Keratinocyte (primary cell): ENCODE measurements around the gene TMEM126A. TPM values are rescaled to one million over a fixed set of nuclear protein-coding genes. Genes with fewer than 3 reads are reported as not detected.

Experiments used
- DNase-seq: peaks from one replicate; pipeline ENCODE4 v3.0.0-alpha.2; 2011; ENCODE audit warnings: low read depth, missing footprints, low spot score
- FAIRE-seq: peaks from 2 replicates; lab custom pipeline; 2011; peaks lifted over from hg19 to GRCh38; lab: Jason Lieb, UNC
- H2AFZ ChIP-seq: 2 replicates; pipeline ENCODE4 v1.6.0; 2012; ENCODE audit warnings: low read length, control low read depth, inconsistent platforms; ENCODE audit not compliant: control insufficient read depth
- H3K27ac ChIP-seq: 2 replicates; pipeline ENCODE4 v1.5.1; 2011; ENCODE audit warnings: low read length; ENCODE audit not compliant: control insufficient read depth, insufficient read depth
- H3K27me3 ChIP-seq: 3 replicates; pipeline ENCODE4 v1.6.0; 2011; ENCODE audit warnings: low read length; ENCODE audit not compliant: control insufficient read depth, insufficient read depth; ENCODE audit errors: extremely low read depth
- H3K36me3 ChIP-seq, 2 experiments: 2 replicates in 1 of 2; 3 replicates in 1 of 2; pipeline ENCODE4 v1.5.1; 2011; ENCODE audit warnings: low read length in 2 of 2, mild to moderate bottlenecking in 1 of 2; ENCODE audit not compliant: control insufficient read depth in 2 of 2, insufficient read depth in 2 of 2; ENCODE audit errors: extremely low read depth in 1 of 2
- H3K4me1 ChIP-seq: 3 replicates; pipeline ENCODE4 v1.5.1; 2011; ENCODE audit warnings: low read length; ENCODE audit not compliant: control insufficient read depth, insufficient read depth; ENCODE audit errors: extremely low read depth
- H3K4me2 ChIP-seq: 3 replicates; pipeline ENCODE4 v1.6.0; 2011; ENCODE audit warnings: low read depth, low read length; ENCODE audit not compliant: control insufficient read depth, insufficient read depth; ENCODE audit errors: extremely low read depth
- H3K4me3 ChIP-seq, 3 experiments: fragments of 200-600 bp in 1 of 3; sonication (generic) in 1 of 3; 2 replicates in 2 of 3; 3 replicates in 1 of 3; pipeline ENCODE4 v1.5.1; 2011 to 2016; ENCODE audit warnings: low read length in 3 of 3, mild to moderate bottlenecking in 3 of 3, control low read depth in 2 of 3, inconsistent platforms in 1 of 3, low read depth in 1 of 3, mixed read lengths in 1 of 3, mixed run types in 1 of 3, moderate library complexity in 1 of 3; ENCODE audit not compliant: control insufficient read depth in 2 of 3, insufficient read depth in 2 of 3; ENCODE audit errors: extremely low read depth in 1 of 3
- H3K79me2 ChIP-seq: 2 replicates; pipeline ENCODE4 v1.6.0; 2012; ENCODE audit warnings: low read length; ENCODE audit not compliant: control insufficient read depth, insufficient read depth
- H3K9ac ChIP-seq: 3 replicates; pipeline ENCODE4 v1.6.0; 2011; ENCODE audit warnings: low read length; ENCODE audit not compliant: control insufficient read depth, insufficient read depth; ENCODE audit errors: extremely low read depth
- H3K9me1 ChIP-seq: 3 replicates; pipeline ENCODE4 v1.6.0; 2011; ENCODE audit warnings: low read length; ENCODE audit not compliant: control insufficient read depth, insufficient read depth; ENCODE audit errors: extremely low read depth
- H3K9me3 ChIP-seq: 2 replicates; pipeline ENCODE4 v1.5.1; 2012; ENCODE audit warnings: low read depth, low read length; ENCODE audit not compliant: control insufficient read depth
- H4K20me1 ChIP-seq: 3 replicates; pipeline ENCODE4 v1.6.0; 2011; ENCODE audit warnings: low read length; ENCODE audit not compliant: control insufficient read depth, insufficient read depth; ENCODE audit errors: extremely low read depth
- CTCF ChIP-seq, 3 experiments: IDR thresholded peaks in 1 of 3; conservative IDR thresholded peaks in 1 of 3; optimal IDR thresholded peaks in 1 of 3; 2 replicates in 2 of 3; 3 replicates in 1 of 3; pipeline versions ENCODE3 to v1.5.1; 2011; ENCODE audit warnings: low read length in 3 of 3, mild to moderate bottlenecking in 3 of 3, moderate library complexity in 2 of 3, control low read depth in 1 of 3, inconsistent platforms in 1 of 3; ENCODE audit not compliant: insufficient read depth in 2 of 3; ENCODE audit errors: extremely low read depth in 1 of 3
- EZH2 ChIP-seq: IDR thresholded peaks from one replicate; pipeline ENCODE4 v1.6.1; 2012; ENCODE audit warnings: inconsistent platforms, mild to moderate bottlenecking, low read length, moderate library complexity
- dilution Hi-C: fragments of 300-500 bp; cut with MboI; formaldehyde crosslinking; loops from one replicate; pipeline ENCODE4 v1.7.0; 2020; ENCODE audit warnings: low sequenced_read_pairs; ENCODE audit not compliant: extremely low pct_ligation_motif_present
- polyA plus RNA-seq, 5 experiments: library from polyadenylated mRNA; depleted of rRNA in 3 of 5; stranded (reverse) in 3 of 5; stranded (forward) in 1 of 5; unstranded in 1 of 5; fragments of >200 nt; gene quantifications; 1 replicate in 1 of 5; 2 replicates in 3 of 5; 3 replicates in 1 of 5; pipeline versions ENCODE4 v1.2.1 to v1.2.3, GENCODE V29; 2011 to 2012; ENCODE audit warnings: missing spikeins in 2 of 5, low read depth in 1 of 5, low replicate concordance in 1 of 5

TMEM126A gene
- polyA plus RNA-seq, 1 donor (not counting 4 experiments of a cell fraction or from before 2014, with no cell fraction given) = 70.2 TPM

DNA sequence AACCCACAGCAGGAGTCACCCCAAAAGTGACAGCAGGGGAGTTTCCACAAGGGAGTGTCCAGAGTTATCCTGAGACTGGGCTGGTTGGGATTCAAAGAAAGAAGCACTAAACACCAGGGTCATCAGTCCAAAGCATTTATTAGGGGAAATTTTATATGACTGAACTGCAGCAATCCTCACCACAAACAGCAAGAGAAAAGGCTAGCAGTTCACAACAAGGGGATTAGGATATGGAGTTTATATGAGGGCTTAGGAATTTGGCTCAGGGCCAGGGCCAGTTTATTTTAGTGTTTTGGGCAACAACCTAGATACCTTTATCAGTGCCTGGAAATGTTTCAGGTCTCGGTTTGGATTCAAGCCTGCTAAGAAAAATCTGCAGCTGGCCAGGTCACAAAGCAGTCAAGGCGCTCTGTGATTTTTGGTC is 4.6 kb upstream of the TMEM126A start:
- no peaks in the 10 kb centered on the region for H3K9me3 ChIP-seq
- dilution Hi-C loops = no loop called here
- H2AFZ ChIP-seq = no peak overlapping the region
- H3K4me1 ChIP-seq = no peaks in the 10 kb centered on the region
- H3K4me3 ChIP-seq = no peak overlapping the region
- no peaks in the 10 kb centered on the region for H3K36me3 ChIP-seq
- H3K27me3 ChIP-seq = no peaks in the 10 kb centered on the region
- TF ChIP-seq EZH2 (no peak), CTCF (optimal IDR thresholded peaks at IDR 0.05 in 1 of 3, IDR thresholded peaks at IDR 0.05 in 1 of 3, conservative IDR thresholded peaks at IDR 0.05 in 1 of 3; ENCODE audit: extremely low read depth in 1 of 3, insufficient read depth in 2 of 3, low read length in 3 of 3) (no peak)
- H3K9me1 ChIP-seq = no peaks in the 10 kb centered on the region
- no peak overlapping the region for H3K9ac ChIP-seq
- no peak overlapping the region for H3K27ac ChIP-seq
- H4K20me1 ChIP-seq = no peaks in the 10 kb centered on the region
- H3K4me2 ChIP-seq = no peak overlapping the region
- FAIRE-seq (no peak), DNase-seq (no peak)
- H3K79me2 ChIP-seq = peaks cover 4% of the 10 kb centered on the region

GRCh38 chr11:85647078-85647477 is 689 bp upstream of the TMEM126A start:
- H3K9ac ChIP-seq = peak overlapping the region; percentile 91
- DNase-seq (no peak), FAIRE-seq (no peak)
- dilution Hi-C loops = no loop called here
- H3K36me3 ChIP-seq = peaks cover 1 to 2% of the 10 kb centered on the region in 2 experiments
- peaks cover 17% of the 10 kb centered on the region for H3K79me2 ChIP-seq
- H3K9me3 ChIP-seq = no peaks in the 10 kb centered on the region
- H3K4me1 ChIP-seq = no peaks in the 10 kb centered on the region
- TF ChIP-seq CTCF (optimal IDR thresholded peaks at IDR 0.05 in 1 of 3, IDR thresholded peaks at IDR 0.05 in 1 of 3, conservative IDR thresholded peaks at IDR 0.05 in 1 of 3; ENCODE audit: extremely low read depth in 1 of 3, insufficient read depth in 2 of 3, low read length in 3 of 3) (no peak), EZH2 (no peak)
- H3K4me3 ChIP-seq = peak overlapping the region; percentile 55 to 94 (median 94)
- no peaks in the 10 kb centered on the region for H3K27me3 ChIP-seq
- no peaks in the 10 kb centered on the region for H3K9me1 ChIP-seq
- peak overlapping the region; percentile 98 for H2AFZ ChIP-seq
- no peaks in the 10 kb centered on the region for H4K20me1 ChIP-seq
- H3K27ac ChIP-seq = peak overlapping the region; percentile 85
- peak overlapping the region; percentile 90 for H3K4me2 ChIP-seq
